Stimulated activated effector memory CD8-positive, alpha-beta T cell treated with anti-CD3 and anti-CD28 coated beads, Interleukin-12 subunit alpha, Interleukin-12 subunit beta, amount 100 ng/mL, for 72 hours (primary cell): Measurements from ENCODE around the gene DHRS11.

ENCODE experiments used
- ATAC-seq: fragments of 150-1000 bp; cut with Tn5 transposase; 2 replicates; pipeline ENCODE4 v1.10.0; 2021
- DNase-seq, 2 donors: peaks; one replicate each; pipeline ENCODE4 v3.0.0; 2021 to 2022; ENCODE audit warnings: low spot score in 2 of 2
- H3K27ac Mint-ChIP-seq: one replicate; pipeline ENCODE4 v1.8.0; 2022; ENCODE audit warnings: mild to moderate bottlenecking, mixed read lengths
- H3K36me3 Mint-ChIP-seq: one replicate; pipeline ENCODE4 v1.8.0; 2022; ENCODE audit warnings: mild to moderate bottlenecking, mixed read lengths
- H3K4me1 Mint-ChIP-seq: one replicate; pipeline ENCODE4 v1.8.0; 2022; ENCODE audit warnings: mixed read lengths
- H3K4me3 Mint-ChIP-seq: one replicate; pipeline ENCODE4 v1.8.0; 2022; ENCODE audit warnings: mild to moderate bottlenecking, mixed read lengths
- H3K9me3 Mint-ChIP-seq: one replicate; pipeline ENCODE4 v1.8.0; 2022; ENCODE audit warnings: mixed read lengths

DHRS11 gene

GRCh38 chr17:36578671-36579070 lies 13.0 kb upstream of the DHRS11 start:
- H3K36me3 Mint-ChIP-seq, result peaks cover 96% of the 10 kb centered on the region
- no peak overlapping the region for H3K4me3 Mint-ChIP-seq
- ATAC-seq (no peak), DNase-seq (no peak)
- peaks cover 9% of the 10 kb centered on the region for H3K4me1 Mint-ChIP-seq
- H3K27ac Mint-ChIP-seq, result no peak overlapping the region
- no peaks in the 10 kb centered on the region for H3K9me3 Mint-ChIP-seq

- no peak for DNase-seq
Measured at GRCh38 chr17:36583787-36584186, 7.9 kb upstream of the DHRS11 start.

GRCh38 chr17:36586138-36586537 lies 5.5 kb upstream of the DHRS11 start:
- no peak overlapping the region for H3K27ac Mint-ChIP-seq
- H3K36me3 Mint-ChIP-seq, result peaks cover 91% of the 10 kb centered on the region
- H3K9me3 Mint-ChIP-seq, result no peaks in the 10 kb centered on the region
- DNase-seq, result no peak
- no peak overlapping the region for H3K4me3 Mint-ChIP-seq
- H3K4me1 Mint-ChIP-seq, result peaks cover 12% of the 10 kb centered on the region
- ATAC-seq, result no peak

More at GRCh38 chr17:36583787-36584186, 7.9 kb upstream of the DHRS11 start:
- no peaks in the 10 kb centered on the region for H3K9me3 Mint-ChIP-seq
- ATAC-seq, result no peak
- peaks cover 100% of the 10 kb centered on the region for H3K36me3 Mint-ChIP-seq
- no peaks in the 10 kb centered on the region for H3K4me1 Mint-ChIP-seq
- no peak overlapping the region for H3K4me3 Mint-ChIP-seq
- no peak overlapping the region for H3K27ac Mint-ChIP-seq

- Mint-ChIP-seq H3K36me3 (peaks cover 61% of the 10 kb centered on the region), H3K4me1 (peaks cover 37% of the 10 kb centered on the region), H3K4me3 (no peak overlapping the region), H3K27ac (peak overlapping the region; percentile 53), H3K9me3 (no peaks in the 10 kb centered on the region)
- peak; percentile 61 for ATAC-seq
- DNase-seq, result no peak
Measured at GRCh38 chr17:36590082-36590481, 1.6 kb upstream of the DHRS11 start.

DNA sequence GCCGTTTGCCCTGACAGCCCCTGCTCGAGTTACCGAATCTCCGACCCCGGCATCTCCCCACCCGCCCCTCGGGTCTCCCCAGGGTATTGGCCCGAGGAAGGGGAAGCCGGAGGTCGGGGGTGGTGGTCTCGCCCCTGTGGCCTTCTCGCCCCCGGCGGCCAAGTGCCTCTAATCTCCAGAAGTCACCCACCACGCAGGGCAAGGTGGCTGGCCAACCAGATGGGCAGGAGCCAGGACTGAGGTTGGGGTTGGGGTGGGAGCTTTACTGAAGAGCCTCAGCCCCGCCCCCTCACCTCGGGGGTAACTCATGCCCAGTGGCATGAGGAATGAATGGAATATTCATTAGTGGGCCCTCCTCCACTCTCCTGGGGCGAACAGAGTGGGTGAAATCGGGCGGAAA lies 637 bp downstream of the DHRS11 start:
- Mint-ChIP-seq H3K4me1 (peaks cover 39% of the 10 kb centered on the region), H3K9me3 (no peaks in the 10 kb centered on the region), H3K27ac (peak overlapping the region; percentile 80), H3K36me3 (peaks cover 46% of the 10 kb centered on the region), H3K4me3 (peak overlapping the region; percentile 69)
- DNase-seq, result no peak
- ATAC-seq, result no peak

- ATAC-seq (no peak), DNase-seq (no peak)
- peaks cover 41% of the 10 kb centered on the region for H3K36me3 Mint-ChIP-seq
- H3K9me3 Mint-ChIP-seq, result no peaks in the 10 kb centered on the region
- peak overlapping the region; percentile 69 for H3K4me3 Mint-ChIP-seq
- H3K27ac Mint-ChIP-seq, result peak overlapping the region; percentile 80
- peaks cover 43% of the 10 kb centered on the region for H3K4me1 Mint-ChIP-seq
Measured at GRCh38 chr17:36592716-36593321, 1.1 kb downstream of the DHRS11 start.

DNA sequence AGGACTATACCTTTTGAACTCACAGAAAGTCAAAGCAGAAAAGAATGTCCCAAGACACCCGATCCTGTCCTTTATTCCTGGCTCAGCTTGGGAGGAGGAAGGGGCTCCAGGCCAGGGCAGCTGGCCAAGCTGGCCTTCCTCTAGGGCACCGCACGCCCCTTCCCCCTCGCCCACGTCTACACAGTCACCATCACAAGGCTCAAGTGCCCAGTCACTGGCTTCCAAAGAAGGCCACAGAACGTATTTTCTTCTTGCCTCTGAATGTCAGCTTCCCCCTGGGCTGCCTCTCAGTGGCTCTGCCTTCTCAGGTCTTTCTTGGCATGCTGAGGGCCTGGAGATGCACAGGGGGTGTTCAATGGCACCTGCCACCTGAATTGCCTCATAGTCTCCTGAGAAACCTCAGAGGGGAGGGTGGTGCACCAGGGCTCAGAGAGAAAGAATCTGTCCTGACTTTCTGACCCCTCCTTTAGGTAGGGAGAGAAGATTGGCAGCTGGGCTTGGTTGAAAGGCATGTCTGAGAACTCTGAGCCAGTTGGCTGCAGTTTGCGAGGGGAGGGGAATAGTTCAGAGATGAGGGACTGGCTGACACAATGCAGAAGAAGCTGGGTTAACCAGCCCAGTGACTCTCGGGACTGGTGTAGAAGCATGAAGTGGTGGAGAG lies 2.1 kb downstream of the DHRS11 start:
- ATAC-seq (no peak), DNase-seq (no peak)
- Mint-ChIP-seq H3K4me3 (no peak overlapping the region), H3K4me1 (peaks cover 43% of the 10 kb centered on the region), H3K36me3 (peaks cover 31% of the 10 kb centered on the region), H3K27ac (no peak overlapping the region), H3K9me3 (no peaks in the 10 kb centered on the region)

DNA sequence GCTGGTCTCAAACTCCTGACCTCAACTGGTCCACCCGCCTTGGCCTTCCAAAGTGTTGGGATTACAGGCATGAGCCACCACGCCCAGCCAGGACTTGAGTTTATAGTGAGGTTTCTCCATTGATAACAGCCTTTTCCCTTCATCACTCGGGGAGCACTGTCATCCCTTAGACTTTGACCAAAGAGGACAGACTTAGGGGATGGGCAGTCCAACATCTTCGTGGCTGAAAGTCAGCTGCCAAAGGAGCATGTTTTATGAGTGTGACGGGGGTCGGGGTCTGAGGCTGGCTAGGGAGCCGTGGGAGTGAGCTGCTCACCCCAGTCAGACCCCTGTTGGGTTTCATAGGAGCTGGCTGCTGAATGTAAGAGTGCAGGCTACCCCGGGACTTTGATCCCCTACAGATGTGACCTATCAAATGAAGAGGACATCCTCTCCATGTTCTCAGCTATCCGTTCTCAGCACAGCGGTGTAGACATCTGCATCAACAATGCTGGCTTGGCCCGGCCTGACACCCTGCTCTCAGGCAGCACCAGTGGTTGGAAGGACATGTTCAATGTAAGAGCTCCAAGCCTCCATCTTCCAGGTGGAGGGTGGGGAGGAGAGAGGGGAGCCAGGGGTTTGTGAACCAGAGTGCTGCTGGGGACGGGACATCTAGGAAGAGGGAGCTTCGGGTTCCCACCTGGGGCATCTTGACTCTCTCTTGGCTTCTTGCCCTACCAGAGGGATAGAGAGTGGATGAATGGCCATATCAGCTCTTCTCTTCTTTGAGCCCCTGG lies 3.1 kb downstream of the DHRS11 start:
- Mint-ChIP-seq H3K9me3 (no peaks in the 10 kb centered on the region), H3K36me3 (peaks cover 21% of the 10 kb centered on the region), H3K4me3 (no peak overlapping the region), H3K27ac (no peak overlapping the region), H3K4me1 (peaks cover 43% of the 10 kb centered on the region)
- ATAC-seq, result no peak
- DNase-seq, result no peak

- ATAC-seq (no peak), DNase-seq (no peak)
- H3K9me3 Mint-ChIP-seq, result no peaks in the 10 kb centered on the region
- peaks cover 32% of the 10 kb centered on the region for H3K36me3 Mint-ChIP-seq
- H3K4me1 Mint-ChIP-seq, result peaks cover 37% of the 10 kb centered on the region
- H3K27ac Mint-ChIP-seq, result no peak overlapping the region
- no peak overlapping the region for H3K4me3 Mint-ChIP-seq
Measured at GRCh38 chr17:36597226-36597625, 5.5 kb downstream of the DHRS11 start.

DNA sequence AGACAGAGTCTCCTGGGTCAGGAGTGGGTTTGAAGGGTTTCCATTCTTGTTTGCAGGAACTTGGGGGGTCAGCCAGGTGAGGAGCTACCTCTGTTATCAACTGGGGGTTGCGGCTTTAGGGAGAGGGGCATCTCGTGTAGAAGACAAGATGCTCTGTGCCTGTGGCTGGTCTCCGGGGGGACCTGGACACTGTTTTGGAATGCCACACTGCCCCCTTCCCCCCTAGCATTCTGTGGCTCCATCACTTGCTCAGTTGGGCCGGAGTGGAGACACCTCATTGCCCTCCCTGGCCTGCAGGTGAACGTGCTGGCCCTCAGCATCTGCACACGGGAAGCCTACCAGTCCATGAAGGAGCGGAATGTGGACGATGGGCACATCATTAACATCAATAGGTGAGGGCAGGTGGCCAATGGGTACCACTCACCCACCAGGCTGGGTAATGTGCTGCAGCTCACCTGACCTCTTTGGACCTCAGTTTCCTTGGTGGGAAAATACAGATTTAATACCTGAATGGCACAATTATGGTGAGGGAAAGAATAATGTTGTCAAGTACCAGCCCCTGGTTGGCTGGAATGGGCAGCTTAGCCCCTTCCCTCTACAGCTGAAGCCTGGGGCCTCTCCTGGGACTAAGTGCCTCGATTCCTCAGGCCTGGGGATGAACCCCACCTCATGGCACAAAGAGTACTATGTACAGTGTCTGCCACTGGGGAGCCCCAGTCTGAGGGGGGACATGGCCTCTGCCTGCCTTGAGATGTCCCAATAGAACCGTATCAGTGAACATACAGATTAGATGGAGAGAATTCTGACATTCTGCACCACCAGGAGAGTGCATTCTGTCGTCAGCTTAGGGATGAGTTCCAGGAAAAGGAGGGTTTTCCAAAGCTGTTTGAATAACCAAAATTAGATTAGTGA lies 6.4 kb downstream of the DHRS11 start:
- H3K27ac Mint-ChIP-seq, result no peak overlapping the region
- H3K36me3 Mint-ChIP-seq, result peaks cover 32% of the 10 kb centered on the region
- H3K4me1 Mint-ChIP-seq, result peaks cover 35% of the 10 kb centered on the region
- H3K9me3 Mint-ChIP-seq, result no peaks in the 10 kb centered on the region
- no peak overlapping the region for H3K4me3 Mint-ChIP-seq
- no peak for ATAC-seq
- no peak for DNase-seq

- Mint-ChIP-seq H3K36me3 (peaks cover 28% of the 10 kb centered on the region), H3K9me3 (no peaks in the 10 kb centered on the region), H3K4me1 (peaks cover 31% of the 10 kb centered on the region), H3K4me3 (no peak overlapping the region), H3K27ac (no peak overlapping the region)
- ATAC-seq, result no peak
- DNase-seq, result no peak
Measured at GRCh38 chr17:36598951-36599401, 7.3 kb downstream of the DHRS11 start.

GRCh38 chr17:36599546-36600250 lies 8.0 kb downstream of the DHRS11 start:
- Mint-ChIP-seq H3K9me3 (no peaks in the 10 kb centered on the region), H3K27ac (no peak overlapping the region), H3K4me3 (no peak overlapping the region), H3K36me3 (peaks cover 28% of the 10 kb centered on the region), H3K4me1 (peaks cover 36% of the 10 kb centered on the region)
- no peak for DNase-seq
- no peak for ATAC-seq

GRCh38 chr17:36600465-36600864 lies 8.8 kb downstream of the DHRS11 start:
- Mint-ChIP-seq H3K4me3 (peak overlapping the region; percentile 83), H3K9me3 (no peaks in the 10 kb centered on the region), H3K4me1 (peaks cover 43% of the 10 kb centered on the region), H3K27ac (peak overlapping the region; percentile 95), H3K36me3 (peaks cover 34% of the 10 kb centered on the region)
- ATAC-seq, result no peak
- no peak for DNase-seq

GRCh38 chr17:36600936-36601302 lies 9.2 kb downstream of the DHRS11 start:
- no peak for ATAC-seq
- peak overlapping the region; percentile 83 for H3K4me3 Mint-ChIP-seq
- H3K9me3 Mint-ChIP-seq, result no peaks in the 10 kb centered on the region
- H3K4me1 Mint-ChIP-seq, result peaks cover 48% of the 10 kb centered on the region
- H3K27ac Mint-ChIP-seq, result peak overlapping the region; percentile 95
- no peak for DNase-seq
- peaks cover 32% of the 10 kb centered on the region for H3K36me3 Mint-ChIP-seq
